GM19468 (cell line): ENCODE measurements around the gene MRPL9.

ENCODE experiments used
- ATAC-seq: cut with Tn5 transposase; IDR thresholded peaks from one replicate; pipeline ENCODE4 v1.9.1; 2021; ENCODE audit warnings: mild to moderate bottlenecking, moderate library complexity, moderate number of reproducible peaks; ENCODE audit not compliant: unreplicated experiment; ENCODE audit errors: extremely low read depth

MRPL9 gene

DNA sequence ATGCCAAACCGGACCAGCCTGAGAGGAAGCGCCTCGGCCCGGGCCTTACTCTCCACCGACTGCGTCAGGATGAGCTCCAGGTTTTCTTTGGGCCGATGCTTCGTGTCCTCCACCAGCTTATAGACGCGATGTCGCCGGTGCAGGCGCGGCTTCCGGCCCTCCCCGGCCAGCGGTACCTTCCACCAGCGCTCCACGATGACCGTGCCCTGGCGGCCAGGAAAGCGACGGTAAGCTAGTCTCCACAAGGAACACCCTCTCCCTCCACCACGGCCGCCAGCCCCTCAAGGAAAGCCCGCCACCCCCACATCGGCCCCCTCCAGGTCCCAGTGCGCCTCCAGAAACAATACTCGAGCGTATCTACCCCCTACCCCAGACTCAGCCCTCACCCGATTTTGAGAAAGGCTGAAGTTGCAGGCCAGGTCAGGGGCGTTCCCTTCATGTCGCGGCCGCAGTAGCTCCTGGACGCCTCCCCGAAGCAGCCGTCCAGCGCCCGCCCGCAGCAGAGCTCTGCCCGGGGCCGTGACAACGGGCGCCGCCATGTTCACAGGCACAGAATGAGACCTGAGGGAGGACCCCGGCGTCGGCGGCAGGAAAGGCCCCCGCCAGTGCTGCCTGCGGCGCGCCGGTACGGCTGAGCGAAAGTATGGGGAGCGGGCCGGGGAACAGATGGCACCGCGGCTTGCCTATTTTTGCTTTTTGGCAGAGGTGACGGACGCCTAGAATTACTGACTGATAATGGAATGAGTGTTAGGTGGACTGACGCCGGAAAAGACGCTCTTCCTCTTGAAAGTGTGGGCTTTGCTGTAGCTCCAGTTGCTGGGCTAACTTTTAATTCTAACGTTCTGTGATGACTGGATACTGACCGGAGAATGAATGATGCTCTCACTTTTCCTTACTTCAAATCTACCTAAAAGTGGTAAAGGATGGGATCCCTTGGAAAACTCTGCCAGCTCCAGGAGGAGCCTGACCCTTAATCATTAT is at the start of gene MRPL9:
Gene MRPL9, minus strand, starts transcription at position 556 of the 981 bp plus-strand sequence. Its CDS starts 17 bp downstream, at position 539.
- peak; percentile 79 for ATAC-seq

GRCh38 chr1:151811181-151811580 is 47.9 kb upstream of the MRPL9 start:
- no peak for ATAC-seq

DNA sequence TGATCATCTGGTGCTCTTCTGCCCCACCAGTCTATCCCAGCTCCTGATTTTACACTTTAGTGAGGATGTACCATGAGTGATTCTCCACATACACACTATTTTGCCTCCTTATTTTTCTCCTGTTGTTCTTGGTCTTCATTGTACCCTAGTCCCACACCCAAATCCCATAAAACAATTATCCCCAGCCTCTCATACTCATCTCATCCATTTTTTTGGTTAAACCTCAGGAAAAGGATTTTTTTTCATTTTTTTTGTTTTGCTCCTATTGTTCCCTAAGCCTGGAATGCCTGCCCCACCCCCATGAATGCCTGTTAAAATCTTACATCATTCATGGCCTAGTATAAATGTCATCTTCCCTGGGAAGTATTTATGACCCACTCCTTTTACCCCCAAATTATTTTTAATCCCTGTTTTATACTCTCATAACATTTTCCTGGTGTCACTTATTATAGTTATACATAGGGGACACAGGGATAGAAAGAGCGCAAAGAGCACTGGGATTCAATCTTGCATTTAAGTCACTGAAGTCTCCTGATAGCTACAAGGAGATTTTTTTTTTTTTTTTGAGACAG is 46.8 kb upstream of the MRPL9 start:
- ATAC-seq, result no peak

DNA sequence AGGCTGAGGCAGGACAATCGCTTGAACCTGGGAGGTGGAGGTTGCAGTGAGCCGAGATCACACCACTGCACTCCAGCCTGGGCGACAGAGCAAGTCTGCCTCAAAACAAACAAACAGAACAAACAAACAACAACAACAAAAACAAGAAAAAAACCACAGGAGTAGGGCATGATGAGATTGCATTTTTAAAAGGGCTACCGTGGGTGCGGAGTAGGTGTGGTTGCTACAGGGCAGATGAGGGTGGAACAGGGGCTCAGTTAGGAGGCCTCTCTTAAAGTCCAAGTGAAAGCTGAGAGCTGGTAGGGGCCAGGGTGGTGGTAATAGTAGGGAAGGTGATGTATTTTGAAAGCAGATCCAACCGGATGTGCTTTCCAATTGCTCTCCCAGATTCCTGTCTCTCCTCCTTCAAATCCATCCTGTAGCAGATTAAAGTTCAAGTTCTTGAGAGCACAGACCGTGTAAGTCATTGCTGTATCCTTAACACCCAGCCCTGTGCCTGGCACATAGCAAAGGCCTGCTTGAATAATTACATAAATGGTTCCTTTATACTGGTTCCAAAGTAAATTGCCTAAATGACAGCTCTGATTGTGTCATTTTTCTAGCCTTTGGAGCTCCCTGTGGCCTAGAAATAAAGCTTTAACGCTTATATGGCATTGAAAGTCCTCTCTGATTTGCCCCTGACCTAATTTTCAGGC is 46.1 kb upstream of the MRPL9 start:
- no peak for ATAC-seq

DNA sequence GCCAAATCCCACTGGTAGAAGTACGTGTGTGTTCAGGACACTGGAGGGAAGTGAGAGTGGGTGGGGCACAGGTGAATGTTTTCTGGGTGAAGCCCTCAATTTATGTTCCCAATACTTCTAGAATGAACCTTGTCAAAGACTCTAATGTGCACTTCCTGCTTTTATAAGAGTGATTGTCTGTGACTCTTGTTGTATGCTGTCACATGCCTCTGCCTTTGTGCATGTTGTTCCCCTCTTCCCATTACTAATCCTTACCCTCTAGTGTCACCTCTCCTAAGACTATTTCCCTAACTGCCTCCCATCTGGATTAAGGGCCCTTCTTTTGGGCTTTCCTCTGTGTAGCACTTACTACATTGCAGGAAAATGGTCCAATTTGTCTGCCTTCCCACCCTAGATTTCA is 44.5 kb upstream of the MRPL9 start:
- ATAC-seq, result no peak

DNA sequence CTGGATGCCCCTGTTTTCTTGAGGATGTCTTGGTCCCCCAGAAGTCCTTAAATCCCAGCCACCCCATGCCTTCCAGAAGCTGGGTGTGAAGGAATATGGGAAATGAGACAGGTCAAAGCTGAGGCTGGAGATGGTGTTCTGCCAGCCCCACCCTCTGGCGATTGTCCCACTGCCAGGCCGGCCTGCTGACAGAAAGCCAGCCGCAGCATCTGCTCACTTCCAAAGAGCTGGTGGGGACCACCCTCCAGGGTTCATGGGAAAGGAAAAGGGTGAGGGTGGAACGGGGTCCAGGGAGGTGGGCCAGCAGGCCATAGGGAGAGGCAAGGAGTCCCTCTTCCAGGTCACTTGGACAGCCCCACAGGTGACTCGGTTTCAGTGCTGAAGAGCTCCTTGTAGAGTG is 43.8 kb upstream of the MRPL9 start:
- ATAC-seq, result no peak

- ATAC-seq, result no peak
Measured at GRCh38 chr1:151806170-151806569, 42.9 kb upstream of the MRPL9 start.

- ATAC-seq, result no peak
Measured at GRCh38 chr1:151805066-151805820, 41.9 kb upstream of the MRPL9 start, which contains the start of gene LINGO4. Gene LINGO4 (minus strand): TSS chr1:151805419. CDS start chr1:151802704, 2,715 bp downstream.

DNA sequence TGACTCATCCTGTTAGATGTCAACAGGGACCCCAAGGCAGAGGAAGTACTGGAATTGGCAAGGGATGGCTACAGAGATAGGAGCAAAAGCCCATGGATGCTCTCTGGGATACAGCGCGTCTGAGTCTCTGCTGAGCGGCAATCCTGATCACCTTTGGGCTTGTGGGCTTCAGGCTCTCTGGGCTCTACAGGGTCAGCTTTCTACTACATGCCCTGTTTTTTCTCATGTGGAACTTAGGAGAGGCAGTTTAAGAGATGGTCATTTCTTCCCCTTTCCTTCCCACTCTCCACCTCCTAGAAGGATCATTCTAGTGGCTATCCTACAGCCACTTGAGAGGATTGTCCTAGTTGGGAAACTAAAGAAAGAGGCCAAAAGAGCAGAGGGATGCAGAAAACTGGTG is 40.6 kb upstream of the MRPL9 start:
- ATAC-seq, result no peak

- no peak for ATAC-seq
Measured at GRCh38 chr1:151803164-151803563, 39.9 kb upstream of the MRPL9 start.

DNA sequence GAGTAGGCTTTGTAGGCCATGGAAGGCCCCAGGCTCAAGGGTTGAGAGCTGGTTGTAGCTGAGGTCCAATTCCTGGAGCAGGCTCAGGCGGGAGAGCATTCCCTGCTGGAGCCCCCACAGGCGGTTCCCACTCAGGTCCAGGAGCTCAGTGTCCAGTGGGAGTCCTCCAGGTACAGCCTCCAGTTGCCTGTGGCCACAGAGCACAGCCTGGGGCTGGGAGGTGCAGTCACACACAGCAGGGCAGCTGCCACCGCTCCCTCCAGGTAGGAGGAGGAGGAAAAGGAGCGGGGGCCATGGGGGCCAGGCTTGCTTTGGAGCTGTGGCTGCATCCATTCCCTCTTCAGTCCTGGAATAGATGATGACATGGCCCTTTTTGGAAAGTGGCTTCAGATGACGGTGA is 39.1 kb upstream of the MRPL9 start:
- ATAC-seq, result no peak

- ATAC-seq, result no peak
Measured at GRCh38 chr1:151801846-151802245, 38.5 kb upstream of the MRPL9 start.

DNA sequence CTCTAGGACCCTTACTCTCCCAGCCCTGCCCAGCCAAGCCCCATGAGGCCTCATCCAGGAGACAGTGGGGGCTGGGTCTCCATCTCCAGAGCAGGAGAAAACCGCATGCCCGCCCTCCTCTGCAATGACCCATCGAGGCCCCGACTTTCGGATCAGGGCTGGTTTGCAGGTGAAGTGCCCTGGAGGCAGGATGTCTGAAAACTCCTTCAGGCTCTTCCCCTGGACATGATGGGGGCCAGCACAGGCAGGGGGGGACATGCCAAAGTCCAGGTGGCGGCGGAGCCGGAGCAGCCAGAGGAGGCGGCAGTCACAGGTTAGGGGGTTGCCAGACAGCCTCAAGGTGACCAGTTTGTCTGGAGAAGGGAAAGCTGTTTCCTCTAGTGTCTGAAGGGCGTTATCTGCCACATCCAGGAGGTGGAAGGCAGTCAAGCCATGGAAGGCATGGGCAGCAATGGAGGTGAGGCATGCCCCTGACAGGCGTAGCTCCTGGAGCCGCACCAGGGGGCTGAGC is 38.1 kb upstream of the MRPL9 start:
- no peak for ATAC-seq

- no peak for ATAC-seq
Measured at GRCh38 chr1:151800830-151801229, 37.5 kb upstream of the MRPL9 start.

GRCh38 chr1:151799179-151800022 is 36.1 kb upstream of the MRPL9 start:
- no peak for ATAC-seq

DNA sequence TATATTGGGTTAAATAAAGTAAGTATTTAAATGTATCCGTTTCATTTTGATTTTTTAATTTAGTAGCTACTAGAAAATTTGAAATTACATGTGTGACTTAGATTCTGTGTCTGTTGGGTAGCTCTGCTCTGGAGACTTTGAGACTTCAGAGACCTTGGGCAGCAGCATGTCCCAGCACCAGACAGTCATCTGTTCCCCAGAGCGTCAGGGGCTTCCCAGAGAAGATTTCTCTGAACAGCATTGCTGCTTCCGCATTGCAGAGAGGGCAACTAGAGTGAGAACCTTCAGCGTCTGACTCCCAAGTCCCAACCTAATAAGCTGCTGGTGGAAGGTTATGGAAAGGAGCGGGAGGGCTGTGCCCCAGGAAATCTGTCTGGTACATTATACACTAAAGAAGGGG is 35.3 kb upstream of the MRPL9 start:
- ATAC-seq, result no peak

DNA sequence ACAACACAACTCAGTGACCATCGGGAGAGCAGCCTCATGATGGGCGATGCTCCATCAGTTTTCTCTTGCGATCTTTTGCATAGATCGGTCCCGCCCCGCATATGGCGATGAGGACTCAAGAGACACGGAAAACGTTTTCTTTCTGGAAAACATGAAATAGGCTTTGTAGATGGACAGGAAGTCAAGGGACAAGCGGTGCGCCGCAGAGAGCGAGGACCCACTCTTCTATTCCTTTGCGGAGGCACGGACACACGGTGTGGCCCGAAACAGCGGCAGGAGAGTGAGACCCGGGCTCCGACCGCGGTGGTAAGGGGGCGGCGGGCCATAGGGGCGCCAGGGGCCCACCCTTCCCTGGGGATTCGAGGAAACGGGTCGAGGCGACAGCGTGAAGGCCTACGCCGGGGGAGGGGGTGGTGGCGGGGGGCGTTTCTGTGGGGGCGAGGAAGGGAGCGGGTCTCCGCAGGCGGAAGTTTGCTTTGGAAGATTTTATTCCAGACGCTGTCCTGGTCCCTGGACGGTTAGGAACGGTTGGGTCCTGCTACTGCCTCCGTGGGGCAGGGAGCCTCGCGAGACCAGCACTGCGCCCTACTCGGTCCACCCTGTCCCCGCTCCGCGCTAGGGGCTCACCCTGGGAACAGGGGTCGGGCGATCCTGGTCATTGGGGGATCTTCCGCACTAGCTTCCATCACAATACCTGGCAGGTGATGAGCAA is 27.8 kb upstream of the MRPL9 start:
- no peak for ATAC-seq
